Upper lobe of left lung (tissue), 6 donors: ENCODE results near the gene CALML5. TPM values are rescaled to one million over a fixed set of nuclear protein-coding genes. Genes with fewer than 3 reads are reported as not detected.

Experiments
- ATAC-seq, 2 donors: fragments of 200-7000 bp; cut with Tn5 transposase; one replicate each; pipeline ENCODE4 v1.9.1; 2022; ENCODE audit warnings: mild to moderate bottlenecking in 2 of 2, moderate library complexity in 2 of 2; ENCODE audit not compliant: low FRiP score in 2 of 2
- DNase-seq, 2 donors: peaks; one replicate each; pipeline ENCODE4 v3.0.0-alpha.2; 2019 to 2020
- H3K27ac ChIP-seq, 4 donors: fragments of 200-600 bp; sonication (generic); one replicate each; pipeline ENCODE4 v1.5.1; 2016 to 2019
- H3K27me3 ChIP-seq, 4 donors: fragments of 200-600 bp; sonication (generic); one replicate each; pipeline ENCODE4 v1.5.1; 2017 to 2019
- H3K36me3 ChIP-seq, 4 donors: fragments of 200-600 bp; sonication (generic); one replicate each; pipeline ENCODE4 v1.5.1; 2016 to 2019
- H3K4me1 ChIP-seq, 4 donors: fragments of 200-600 bp; sonication (generic); one replicate each; pipeline ENCODE4 v1.5.1; 2018 to 2019
- H3K4me3 ChIP-seq, 4 donors: fragments of 200-600 bp; sonication (generic); one replicate each; pipeline ENCODE4 v1.5.1; 2017 to 2019; ENCODE audit warnings: mild to moderate bottlenecking in 2 of 4, moderate library complexity in 1 of 4
- H3K9me3 ChIP-seq, 4 donors: fragments of 200-600 bp; sonication (generic); one replicate each; pipeline ENCODE4 v1.5.1; 2018 to 2019
- CTCF ChIP-seq, 6 experiments: fragments of 450-650 bp in 4 of 6; fragments of 200-600 bp in 2 of 6; sonication (generic) in 2 of 6; IDR thresholded peaks; one replicate each; pipeline ENCODE4 v1.5.1; 2016 to 2019; ENCODE audit warnings: antibody characterized with exemption in 6 of 6
- EP300 ChIP-seq, 4 donors: sonication (generic); formaldehyde crosslinking; IDR thresholded peaks; one replicate each; pipeline ENCODE4 v1.5.1; 2017; ENCODE audit warnings: antibody characterized with exemption in 4 of 4, control low read depth in 2 of 4
- POLR2A ChIP-seq, 4 donors: fragments of 450-650 bp; IDR thresholded peaks; one replicate each; pipeline ENCODE4 v1.5.1; 2016 to 2017; ENCODE audit warnings: antibody characterized with exemption in 4 of 4, mild to moderate bottlenecking in 2 of 4
- POLR2AphosphoS5 ChIP-seq, 2 donors: sonication (generic); formaldehyde crosslinking; IDR thresholded peaks; one replicate each; pipeline ENCODE4 v1.5.1; 2017; ENCODE audit warnings: antibody characterized with exemption in 2 of 2
- WGBS, 2 donors: methylation state at CpG; one replicate each; pipeline ENCODE4 v1.1.5; 2017 to 2018; 5-methylcytosine and 5-hydroxymethylcytosine counted together
- total RNA-seq, 6 donors: library from RNA; depleted of rRNA in 4 of 6; stranded (reverse); fragments of >200 nt in 4 of 6; gene quantifications; one replicate each; pipeline versions ENCODE4 v1.1.0 to v1.2.1, GENCODE V29; 2016 to 2021
- donor health status: DM: no; HTN: no; CAD: no; lungs with moderate emphysema.
- donor health status: DM: no; HTN: yes; CAD: no; lungs with severe emphysema.

The CALML5 gene
- total RNA-seq, 6 donors from 2014 or later, result not detected

DNA sequence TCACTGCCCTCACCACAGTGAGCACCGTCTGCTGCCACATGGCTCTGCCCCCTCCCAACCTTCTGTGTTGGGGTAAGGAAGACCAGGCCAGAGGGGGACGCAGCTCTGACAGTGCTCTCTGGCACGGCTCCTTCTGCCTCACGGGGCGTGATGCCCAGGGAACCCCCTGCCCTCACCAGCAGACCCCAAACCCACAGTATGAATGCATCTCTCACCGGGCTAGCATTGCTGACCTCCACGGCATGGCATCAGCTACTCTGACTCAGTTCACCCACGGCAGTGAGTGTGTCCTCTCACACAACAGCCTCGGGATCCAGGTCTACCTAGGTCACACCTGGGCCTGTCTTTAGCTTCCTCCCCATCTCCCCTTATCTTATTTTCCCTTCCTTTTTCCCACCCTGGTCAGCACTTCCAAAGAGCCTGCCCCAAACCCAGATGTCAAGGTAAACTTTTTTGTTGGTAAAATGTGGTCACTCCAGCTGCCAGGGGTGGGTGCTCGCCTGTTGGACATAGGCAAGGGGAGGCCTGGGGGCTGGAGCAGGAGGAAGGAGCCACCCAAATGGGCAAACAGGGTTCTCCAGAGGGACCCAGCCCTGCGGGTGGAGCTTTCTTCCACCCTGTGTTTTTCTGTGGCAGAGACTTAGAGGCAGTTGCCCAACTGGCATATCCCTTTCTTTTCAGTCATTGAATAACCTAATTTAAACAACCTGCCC is 29.8 kb upstream of the CALML5 start:
- Histone ChIP-seq H3K4me3 (no peak overlapping the region), H3K36me3 (no peaks in the 10 kb centered on the region), H3K9me3 (no peaks in the 10 kb centered on the region), H3K27ac (no peak overlapping the region), H3K4me1 (no peaks in the 10 kb centered on the region), H3K27me3 (no peaks in the 10 kb centered on the region)
- WGBS, 2 donors, result 89 to 95% methylated on average over 10 to 11 of the region's 11 CpGs
- TF ChIP-seq POLR2AphosphoS5 (IDR thresholded peaks at IDR 0.05) (no peak), EP300 (IDR thresholded peaks at IDR 0.05) (no peak), POLR2A (IDR thresholded peaks at IDR 0.05) (no peak), CTCF (IDR thresholded peaks at IDR 0.05) (no peak)
- DNase-seq (peak; percentile 8 to 36), ATAC-seq (no peak)

DNA sequence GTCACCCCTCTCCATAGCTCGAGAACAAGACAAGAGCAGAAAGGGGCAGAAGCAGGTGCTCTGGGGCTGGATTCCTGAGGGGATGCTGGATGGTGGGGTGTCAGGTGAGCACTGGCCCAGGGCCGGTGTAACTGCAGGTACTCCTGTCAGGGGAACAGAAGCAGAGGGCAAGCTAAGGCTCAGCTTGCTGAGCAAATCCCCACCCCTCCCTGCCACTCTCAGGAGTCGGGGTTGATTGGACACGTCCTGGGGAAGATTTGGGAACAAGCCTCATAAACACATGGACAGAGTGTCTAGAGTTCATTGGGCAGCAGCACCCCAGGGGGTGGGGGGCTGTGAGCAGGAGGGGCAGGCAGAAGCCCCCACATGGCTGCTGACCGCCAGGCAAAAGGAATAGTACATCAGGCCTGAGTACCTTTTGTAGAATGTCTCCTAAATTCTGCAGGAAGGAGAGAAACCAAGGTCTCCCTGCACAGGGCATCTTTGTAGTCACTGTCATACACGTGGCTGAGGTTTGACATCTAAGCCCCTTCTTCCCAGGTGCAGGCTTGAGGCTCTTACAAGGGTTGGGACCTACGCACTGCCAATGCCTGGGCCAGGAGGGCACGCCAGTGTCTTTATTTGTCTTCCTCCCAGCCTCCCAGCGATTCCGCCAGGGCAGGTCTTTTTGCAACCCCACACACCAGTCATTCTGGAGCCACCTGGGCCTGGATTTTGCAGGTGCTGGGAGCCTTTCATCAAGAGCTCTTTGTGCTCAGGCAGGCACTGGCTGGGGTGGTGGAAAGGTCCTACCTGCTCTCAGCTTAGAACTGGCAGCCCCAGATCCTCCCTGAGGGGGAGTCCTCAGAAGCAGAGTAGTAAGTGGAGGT is 28.2 kb upstream of the CALML5 start:
- Histone ChIP-seq H3K4me3 (no peak overlapping the region), H3K36me3 (no peaks in the 10 kb centered on the region), H3K4me1 (no peaks in the 10 kb centered on the region), H3K27ac (no peak overlapping the region), H3K9me3 (no peaks in the 10 kb centered on the region), H3K27me3 (no peaks in the 10 kb centered on the region)
- TF ChIP-seq POLR2AphosphoS5 (IDR thresholded peaks at IDR 0.05), result no peak
- TF ChIP-seq CTCF (IDR thresholded peaks at IDR 0.05), result no peak
- no peak for TF ChIP-seq EP300 (IDR thresholded peaks at IDR 0.05)
- no peak for TF ChIP-seq POLR2A (IDR thresholded peaks at IDR 0.05)
- 85 to 89% methylated on average over 10 of the region's 10 CpGs for WGBS, 2 donors
- ATAC-seq (no peak), DNase-seq (peak in 1 of 2 donors; percentile 15)

- Histone ChIP-seq H3K4me1 (no peaks in the 10 kb centered on the region), H3K27me3 (no peaks in the 10 kb centered on the region), H3K27ac (no peak overlapping the region), H3K9me3 (no peaks in the 10 kb centered on the region), H3K4me3 (no peak overlapping the region), H3K36me3 (no peaks in the 10 kb centered on the region)
- 85 to 89% methylated on average over 7 to 8 of the region's 8 CpGs for WGBS, 2 donors
- ATAC-seq (no peak), DNase-seq (peak in 1 of 2 donors; percentile 9)
- TF ChIP-seq POLR2A (IDR thresholded peaks at IDR 0.05) (no peak), EP300 (IDR thresholded peaks at IDR 0.05) (no peak), CTCF (IDR thresholded peaks at IDR 0.05) (no peak), POLR2AphosphoS5 (IDR thresholded peaks at IDR 0.05) (no peak)
Measured at GRCh38 chr10:5526691-5527331, 27.4 kb upstream of the CALML5 start.

- no peak overlapping the region for H3K27ac ChIP-seq
- peak in 1 of 2 donors; percentile 72 for DNase-seq
- no peaks in the 10 kb centered on the region for H3K27me3 ChIP-seq
- H3K4me3 ChIP-seq, result no peak overlapping the region
- 87 to 88% methylated on average over 24 to 33 of the region's 34 CpGs for WGBS, 2 donors
- no peaks in the 10 kb centered on the region for H3K36me3 ChIP-seq
- H3K4me1 ChIP-seq, result no peaks in the 10 kb centered on the region
- no peaks in the 10 kb centered on the region for H3K9me3 ChIP-seq
- TF ChIP-seq POLR2A (IDR thresholded peaks at IDR 0.05), result no peak
- ATAC-seq, result no peak
Measured at GRCh38 chr10:5525561-5526341, 26.4 kb upstream of the CALML5 start.
